GM18498 (cell line): ENCODE results near the gene RGS21.

Experiments
- ATAC-seq: cut with Tn5 transposase; IDR thresholded peaks from one replicate; pipeline ENCODE4 v1.9.1; 2021; ENCODE audit warnings: mild to moderate bottlenecking, moderate library complexity; ENCODE audit not compliant: unreplicated experiment

Gene RGS21

GRCh38 chr1:192378276-192378675, 61.5 kb downstream of the RGS21 start:
- ATAC-seq, result no peak

- ATAC-seq, result no peak
Measured at GRCh38 chr1:192378878-192379277, 62.1 kb downstream of the RGS21 start.

GRCh38 chr1:192379554-192379953, 62.8 kb downstream of the RGS21 start:
- no peak for ATAC-seq

- ATAC-seq, result no peak
Measured at GRCh38 chr1:192382758-192383157, 66.0 kb downstream of the RGS21 start.

- ATAC-seq, result no peak
Measured at GRCh38 chr1:192386051-192386650, 69.4 kb downstream of the RGS21 start.

GRCh38 chr1:192395211-192395610, 78.4 kb downstream of the RGS21 start:
- no peak for ATAC-seq

- ATAC-seq, result no peak
Measured at GRCh38 chr1:192395895-192396294, 79.1 kb downstream of the RGS21 start.

- ATAC-seq, result no peak
Measured at GRCh38 chr1:192399161-192399560, 82.4 kb downstream of the RGS21 start.

- no peak for ATAC-seq
Measured at GRCh38 chr1:192401825-192402224, 85.0 kb downstream of the RGS21 start.

- no peak for ATAC-seq
Measured at GRCh38 chr1:192402571-192402970, 85.8 kb downstream of the RGS21 start.

- no peak for ATAC-seq
Measured at GRCh38 chr1:192407206-192407605, 90.4 kb downstream of the RGS21 start.
